HG03064 (cell line): ENCODE results near the gene FLOT2.
"Not testable (repeated sequence)": the region's sequence is repeated elsewhere in the genome, so short reads cannot be mapped to it uniquely, and the experiment has no call there.

ENCODE experiments used
- ATAC-seq: cut with Tn5 transposase; IDR thresholded peaks from one replicate; pipeline ENCODE4 v1.9.1; 2021; ENCODE audit warnings: low read depth; ENCODE audit not compliant: unreplicated experiment

The FLOT2 gene

GRCh38 chr17:28897769-28898526 lies 415 bp upstream of the FLOT2 start:
- no peak for ATAC-seq

- ATAC-seq, result no peak
Measured at GRCh38 chr17:28896491-28896883, 1.0 kb downstream of the FLOT2 start.

GRCh38 chr17:28895794-28896447 lies 1.6 kb downstream of the FLOT2 start:
- no peak for ATAC-seq

DNA sequence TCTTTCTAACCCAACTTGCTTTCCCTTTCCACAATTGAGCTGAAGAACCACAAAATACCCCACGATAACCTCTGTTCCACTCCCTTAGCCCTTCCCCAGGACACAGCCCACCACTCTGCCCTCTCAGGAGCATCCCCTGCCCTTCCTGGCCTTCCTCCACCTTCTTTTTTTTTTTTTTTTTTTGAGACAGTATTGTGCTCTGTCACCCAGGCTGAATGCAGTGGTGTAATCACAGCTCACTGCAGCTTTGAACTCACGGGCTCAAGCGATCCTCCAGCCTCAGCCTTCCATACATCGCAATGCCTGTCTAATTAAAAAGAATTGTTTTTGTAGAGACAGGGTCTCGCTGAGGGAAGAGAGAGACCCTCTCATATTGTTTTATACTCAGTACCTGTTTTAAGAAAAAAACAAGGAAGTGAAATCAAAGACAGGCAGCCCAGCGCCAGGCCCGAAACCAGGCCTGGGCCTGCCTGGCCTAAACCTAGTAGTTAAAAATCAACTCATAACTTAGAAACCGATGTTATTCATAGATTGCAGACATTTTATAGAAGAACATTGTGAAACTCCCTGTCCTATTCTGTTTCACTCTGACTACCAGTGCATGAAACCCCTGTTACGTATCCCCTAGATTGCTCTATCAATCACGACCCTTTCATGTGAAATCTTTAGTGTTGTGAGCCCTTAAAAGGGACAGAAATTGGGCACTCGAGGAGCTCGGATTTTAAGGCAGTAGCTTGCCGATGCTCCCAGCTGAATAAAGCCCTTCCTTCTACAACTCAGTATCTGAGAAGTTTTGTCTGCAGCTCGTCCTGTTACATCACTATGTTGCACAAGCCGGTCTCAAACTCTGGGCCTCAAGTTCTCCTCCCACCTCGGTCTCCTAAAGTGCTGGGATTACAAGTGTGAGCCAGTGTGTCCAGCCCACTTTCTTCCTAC lies 4.0 kb downstream of the FLOT2 start:
- not testable (repeated sequence) for ATAC-seq

DNA sequence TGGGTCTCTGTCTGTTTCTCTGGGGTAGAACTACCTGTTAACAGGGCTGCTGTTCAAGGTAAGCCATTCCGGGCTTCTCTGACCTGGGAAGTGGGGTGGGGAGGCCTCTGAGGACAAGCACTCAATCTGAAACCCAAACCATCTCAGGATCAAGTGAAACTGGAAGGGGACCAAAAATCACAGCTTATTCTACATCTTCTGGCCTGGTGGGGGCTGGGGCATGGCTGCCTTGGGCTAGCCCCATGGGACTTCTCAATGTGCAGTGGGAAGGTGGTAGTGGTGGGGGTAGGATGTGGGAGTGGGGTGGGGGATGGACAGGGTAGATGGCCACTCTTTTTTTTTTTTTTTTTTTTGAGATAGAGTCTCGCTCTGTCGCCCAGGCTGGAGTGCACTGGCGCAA lies 5.5 kb downstream of the FLOT2 start:
- ATAC-seq, result no peak

DNA sequence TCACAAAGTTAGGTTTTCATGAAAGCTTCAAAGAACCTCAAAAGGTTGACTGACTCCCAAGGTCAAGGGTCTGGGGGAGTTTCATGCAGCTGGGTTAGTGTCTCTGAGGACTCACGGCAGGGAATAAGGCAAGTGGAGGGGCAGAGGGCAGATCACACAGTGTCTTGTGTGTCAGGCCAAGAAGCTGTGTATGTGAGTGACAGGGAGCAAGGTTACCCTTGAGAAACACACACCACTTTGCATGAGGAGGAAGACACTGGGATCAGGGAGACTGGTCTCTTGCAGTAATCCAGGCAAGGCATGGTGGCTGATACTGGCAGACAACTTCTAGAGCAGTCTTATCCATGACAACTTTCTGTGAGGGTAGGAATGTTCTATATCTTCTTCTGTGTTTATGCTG lies 6.3 kb downstream of the FLOT2 start:
- ATAC-seq, result no peak

- ATAC-seq, result no peak
Measured at GRCh38 chr17:28889996-28890395, 7.5 kb downstream of the FLOT2 start.

- no peak for ATAC-seq
Measured at GRCh38 chr17:28888832-28889231, 8.7 kb downstream of the FLOT2 start.

DNA sequence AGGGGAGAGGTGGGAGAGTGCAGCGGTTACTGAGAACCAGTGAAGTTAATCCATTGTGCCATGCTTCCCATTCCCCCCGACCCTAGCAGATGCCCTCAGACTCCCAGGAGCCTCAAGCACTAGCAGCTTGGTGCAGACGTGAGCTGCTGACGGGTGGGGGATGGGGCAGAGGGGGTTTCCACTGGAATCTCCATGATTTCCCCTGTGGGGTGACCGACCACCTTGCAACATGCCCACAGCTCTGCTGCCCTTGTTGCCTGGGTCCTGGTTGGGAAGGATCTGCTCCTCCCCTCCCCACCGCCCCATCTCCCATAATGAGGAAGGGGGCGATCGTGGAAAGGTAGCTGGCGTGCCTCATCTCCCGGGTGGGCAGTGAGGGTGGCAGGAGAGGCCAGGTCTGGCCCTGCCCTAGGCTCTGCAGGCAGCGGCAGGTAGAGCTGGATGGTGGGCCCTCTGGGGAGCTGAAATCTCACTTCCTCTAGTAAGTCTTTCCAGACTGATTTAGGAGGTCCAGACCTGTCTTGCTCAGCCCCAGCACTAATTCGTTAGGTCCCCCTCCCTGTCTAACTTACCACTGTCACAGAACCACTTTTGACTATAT lies 9.6 kb downstream of the FLOT2 start:
- no peak for ATAC-seq

- no peak for ATAC-seq
Measured at GRCh38 chr17:28885951-28886350, 11.6 kb downstream of the FLOT2 start.

GRCh38 chr17:28885363-28885762 lies 12.2 kb downstream of the FLOT2 start:
- no peak for ATAC-seq

DNA sequence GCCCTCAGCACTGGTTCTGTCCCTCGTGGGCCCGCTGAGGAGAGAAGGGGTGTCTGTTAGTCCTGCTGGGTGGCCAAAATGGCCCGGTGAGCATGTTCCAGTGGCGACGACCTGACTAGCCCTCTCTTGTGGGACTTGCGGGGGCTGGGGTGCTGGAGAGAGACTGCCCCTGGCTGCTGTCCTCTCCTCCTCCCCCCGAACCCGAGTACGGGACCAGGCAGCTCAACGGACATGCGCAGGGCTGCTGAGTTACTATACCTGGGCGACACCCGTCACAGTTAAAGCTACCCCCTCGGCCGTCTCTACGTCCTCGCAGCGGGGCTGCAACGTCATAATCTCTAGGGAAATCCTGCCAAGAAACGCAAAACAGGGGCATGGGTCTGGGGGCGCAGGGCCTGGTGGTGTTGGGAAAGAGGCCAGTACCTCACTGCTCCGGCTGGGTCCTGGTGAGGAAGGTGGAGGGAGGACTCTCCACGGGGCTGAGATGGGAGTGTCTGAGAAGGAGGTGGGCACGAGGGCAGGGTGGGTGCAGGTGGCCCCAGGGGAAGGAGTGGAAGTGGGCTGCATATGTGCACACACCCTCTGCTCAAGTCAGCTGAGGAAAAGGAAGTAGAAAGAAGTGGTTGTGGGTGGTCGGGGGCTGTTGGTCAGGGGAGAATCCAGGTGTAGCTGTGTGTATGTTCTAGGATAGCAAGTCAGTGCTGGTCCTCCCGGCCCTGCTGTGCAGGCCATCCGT lies 13.4 kb downstream of the FLOT2 start:
- ATAC-seq, result no peak

GRCh38 chr17:28882154-28882895 lies 15.2 kb downstream of the FLOT2 start:
- no peak for ATAC-seq

DNA sequence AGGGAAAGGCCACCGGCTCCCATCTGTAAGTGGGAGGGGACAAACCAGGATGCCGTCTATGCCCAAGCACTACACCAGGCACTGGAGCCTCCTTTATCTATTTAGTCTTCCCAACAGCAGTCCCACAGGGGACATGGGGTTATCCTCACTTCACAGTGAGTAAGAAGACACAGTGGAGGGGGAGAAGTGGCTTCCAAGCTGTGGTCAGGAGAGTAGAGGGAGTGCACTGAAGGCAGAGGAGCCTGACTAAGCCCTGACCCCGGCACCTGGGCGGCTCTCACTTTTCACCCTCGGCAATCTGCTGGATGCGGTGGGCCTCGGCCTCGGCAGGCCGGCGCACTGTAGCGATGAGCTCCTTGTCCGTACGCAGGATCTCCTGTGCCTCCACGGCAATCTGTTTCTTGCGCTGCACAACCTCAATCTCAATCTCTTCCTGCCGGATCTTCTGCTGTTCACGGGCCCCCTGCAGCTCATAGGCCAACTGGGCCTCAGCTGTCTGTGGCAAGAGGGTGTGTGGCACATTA lies 15.9 kb downstream of the FLOT2 start:
- no peak for ATAC-seq

- ATAC-seq, result no peak
Measured at GRCh38 chr17:28880572-28880945, 17.0 kb downstream of the FLOT2 start.

DNA sequence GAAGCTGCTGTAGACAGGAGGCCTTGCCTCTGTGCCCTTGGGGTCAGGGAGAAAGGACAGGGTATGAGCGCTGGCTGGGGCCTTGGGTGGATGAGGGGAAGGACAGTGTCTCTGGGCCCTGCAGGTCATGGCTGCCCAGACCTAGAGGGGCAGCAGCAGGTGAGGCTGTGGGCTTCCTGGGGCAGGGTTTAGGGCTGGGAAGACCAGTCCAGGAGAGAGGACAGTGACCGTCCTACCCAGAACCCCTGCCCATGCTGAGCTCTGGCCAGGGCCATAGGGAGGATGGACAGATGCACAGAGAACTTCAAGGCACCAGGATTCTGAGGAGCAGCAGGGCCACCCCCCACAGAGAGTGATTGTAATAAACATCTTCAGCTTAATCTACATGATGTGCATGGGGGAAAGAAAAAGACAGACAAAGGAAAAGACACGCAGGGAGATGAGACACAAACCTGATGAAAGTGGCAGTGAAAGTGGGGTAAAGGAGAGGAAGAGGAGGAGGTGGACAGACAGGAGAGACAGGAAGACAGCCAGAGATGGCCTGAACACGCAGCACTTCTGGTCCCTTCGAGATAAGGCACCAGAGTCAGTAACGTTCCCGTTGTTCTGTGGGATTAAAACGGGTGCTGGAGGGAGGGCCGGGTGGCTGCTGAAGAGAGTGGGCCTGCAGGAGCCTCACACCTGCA lies 17.5 kb downstream of the FLOT2 start:
- ATAC-seq, result no peak

DNA sequence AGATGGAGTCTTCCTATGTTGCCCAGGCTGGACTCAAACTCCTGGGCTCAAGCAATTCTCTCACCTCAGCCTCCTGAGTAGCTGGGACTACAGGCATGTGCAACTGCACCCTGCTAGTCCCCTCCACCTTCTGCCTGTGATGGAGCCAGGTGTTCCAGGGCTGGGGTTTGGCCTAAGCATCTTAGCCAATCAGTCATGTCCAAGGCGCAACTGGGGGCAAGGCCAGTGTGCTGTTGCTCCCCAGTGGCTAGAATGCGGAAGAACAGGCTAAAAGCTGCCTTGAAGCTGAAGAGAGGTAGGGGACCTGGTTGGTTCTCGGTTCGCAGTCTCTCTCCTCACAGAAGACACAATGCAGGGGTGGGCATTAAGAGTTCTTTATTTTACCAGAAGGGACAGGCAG lies 18.6 kb downstream of the FLOT2 start:
- no peak for ATAC-seq

GRCh38 chr17:28878158-28878910 lies 19.2 kb downstream of the FLOT2 start:
- no peak for ATAC-seq
